B cell (primary cell): ENCODE measurements around the gene PSAP. TPM values are rescaled to one million over a fixed set of nuclear protein-coding genes. Genes with fewer than 3 reads are reported as not detected.

Experiments used
- ATAC-seq: fragments of 200-7000 bp; cut with Tn5 transposase; one replicate; pipeline ENCODE4 v1.10.0; 2021; ENCODE audit warnings: low read depth, mild to moderate bottlenecking, moderate number of reproducible peaks, moderate library complexity
- CTCF ChIA-PET: fragments of 350-600 bp; sonication (Branson Sonifier 250); formaldehyde crosslinking; loops from one replicate; lab custom pipeline; 2021; ENCODE audit warnings: antibody characterized with exemption, inconsistent platforms; lab: Charles Lee
- POLR2A ChIA-PET: fragments of 350-600 bp; sonication (Branson Sonifier 250); formaldehyde crosslinking; loops from one replicate; lab custom pipeline; 2021; ENCODE audit warnings: antibody characterized with exemption; lab: Charles Lee
- DNase-seq: peaks from one replicate; pipeline ENCODE4 v3.0.0; 2013
- H2AFZ ChIP-seq: 2 replicates; pipeline ENCODE4 v1.6.1; 2012; ENCODE audit warnings: mild to moderate bottlenecking, low read depth, low read length; ENCODE audit not compliant: insufficient read depth, poor library complexity, severe bottlenecking
- H3K27ac ChIP-seq, 2 donors: 1 replicate in 1 of 2; 2 replicates in 1 of 2; pipeline ENCODE4 v1.5.1; 2012 to 2013; ENCODE audit warnings: low read length in 2 of 2, mild to moderate bottlenecking in 2 of 2, moderate library complexity in 1 of 2
- H3K27me3 ChIP-seq, 4 experiments: fragments of 200-600 bp in 1 of 4; sonication (generic) in 1 of 4; replicated peaks in 1 of 4; 1 replicate in 2 of 4; 2 replicates in 2 of 4; pipeline versions ENCODE4 v1.6.1 to v1.7.0; 2013 to 2016; ENCODE audit warnings: low read length in 3 of 4, mild to moderate bottlenecking in 2 of 4, mixed read lengths in 1 of 4, moderate library complexity in 1 of 4; ENCODE audit not compliant: insufficient read depth in 4 of 4, control insufficient read depth in 3 of 4; ENCODE audit errors: control extremely low read depth in 1 of 4
- H3K36me3 ChIP-seq, 2 experiments: replicated peaks in 1 of 2; 1 replicate in 1 of 2; 2 replicates in 1 of 2; pipeline versions ENCODE4 v1.6.1 to v1.7.1; 2013; ENCODE audit warnings: low read length in 1 of 2; ENCODE audit not compliant: insufficient read depth in 2 of 2, control insufficient read depth in 1 of 2; ENCODE audit errors: control extremely low read depth in 1 of 2, extremely low read depth in 1 of 2
- H3K4me1 ChIP-seq, 2 donors: fragments of 200-600 bp in 1 of 2; sonication (generic) in 1 of 2; 1 replicate in 1 of 2; 2 replicates in 1 of 2; pipeline versions ENCODE4 v1.5.1 to v1.6.1; 2013 to 2017; ENCODE audit warnings: low read length in 2 of 2; ENCODE audit not compliant: control insufficient read depth in 2 of 2, insufficient read depth in 2 of 2
- H3K4me2 ChIP-seq: replicated peaks from 2 replicates; pipeline ENCODE3; 2012; ENCODE audit warnings: mild to moderate bottlenecking, low read depth, low read length; ENCODE audit not compliant: poor library complexity, severe bottlenecking
- H3K4me3 ChIP-seq, 5 experiments: fragments of 200-600 bp in 1 of 5; sonication (generic) in 1 of 5; 1 replicate in 3 of 5; 2 replicates in 2 of 5; pipeline versions ENCODE4 v1.5.1 to v1.7.0; 2011 to 2016; ENCODE audit warnings: low read length in 4 of 5, mild to moderate bottlenecking in 4 of 5, low read depth in 2 of 5, control low read depth in 1 of 5, moderate library complexity in 1 of 5; ENCODE audit not compliant: insufficient read depth in 1 of 5; ENCODE audit errors: control extremely low read depth in 1 of 5, extremely low read depth in 1 of 5
- H3K79me2 ChIP-seq: fragments of 200-600 bp; sonication (generic); one replicate; pipeline ENCODE4 v1.6.0; 2016; ENCODE audit warnings: low read length; ENCODE audit not compliant: control insufficient read depth, insufficient read depth
- H3K9ac ChIP-seq: fragments of 200-600 bp; sonication (generic); 2 replicates; pipeline ENCODE4 v1.6.1; 2017; ENCODE audit warnings: mild to moderate bottlenecking, low read length, moderate library complexity
- H3K9me3 ChIP-seq, 3 donors: one replicate each; pipeline versions ENCODE4 v1.6.1 to v1.7.1; 2013; ENCODE audit warnings: low read length in 2 of 3; ENCODE audit not compliant: control insufficient read depth in 2 of 3, insufficient read depth in 1 of 3; ENCODE audit errors: control extremely low read depth in 1 of 3
- H4K20me1 ChIP-seq: 2 replicates; pipeline ENCODE4 v1.6.0; 2012; ENCODE audit warnings: mild to moderate bottlenecking, low read length; ENCODE audit not compliant: insufficient read depth, control insufficient read depth, poor library complexity, severe bottlenecking
- H3K27ac Mint-ChIP-seq: one replicate; pipeline ENCODE4 v1.8.0; 2021; ENCODE audit warnings: mixed read lengths
- H3K27me3 Mint-ChIP-seq: one replicate; pipeline ENCODE4 v1.8.0; 2021; ENCODE audit warnings: mixed read lengths
- H3K4me1 Mint-ChIP-seq: one replicate; pipeline ENCODE4 v1.8.0; 2021; ENCODE audit warnings: mixed read lengths
- H3K4me3 Mint-ChIP-seq: one replicate; pipeline ENCODE4 v1.8.0; 2021; ENCODE audit warnings: mixed read lengths
- H3K9me3 Mint-ChIP-seq: one replicate; pipeline ENCODE4 v1.8.0; 2022; ENCODE audit warnings: mixed read lengths; ENCODE audit not compliant: insufficient read depth
- EZH2 ChIP-seq: IDR thresholded peaks from 2 replicates; pipeline ENCODE4 v1.6.1; 2012; ENCODE audit warnings: borderline replicate concordance, low read depth, mild to moderate bottlenecking, moderate library complexity, low read length; ENCODE audit not compliant: insufficient read depth, poor library complexity, severe bottlenecking
- WGBS: methylation state at CpG from one replicate; pipeline ENCODE4 v1.1.5; 2013; ENCODE audit warnings: missing lambda C conversion rate; ENCODE audit not compliant: insufficient coverage; 5-methylcytosine and 5-hydroxymethylcytosine counted together
- intact Hi-C: fragments of 100-400 bp; cut with micrococcal nuclease; formaldehyde crosslinking; loops from one replicate; pipeline ENCODE4 v1.10.0; 2022
- polyA plus RNA-seq: library from polyadenylated mRNA; depleted of rRNA; stranded (reverse); fragments of >200 nt; gene quantifications from 2 replicates; pipeline ENCODE4 v1.2.3, GENCODE V29; 2012
- total RNA-seq, 2 donors: library from RNA; stranded (reverse); fragments of 120-200 nt in 1 of 2; gene quantifications; 1 replicate in 1 of 2; 2 replicates in 1 of 2; pipeline versions ENCODE4 v1.2.3 to v1.2.4, GENCODE V29; 2013 to 2022
- TF ChIP-seq, protein P1 (sequence below): fragments of 200-600 bp; IDR thresholded peaks from one replicate; pipeline ENCODE4 v1.8.0; 2022; ENCODE audit warnings: antibody characterized with exemption, mild to moderate bottlenecking

Gene PSAP
- total and polyA plus RNA-seq, 2 donors (not counting 1 experiment from before 2014, with no cell fraction given), result 206 to 509 TPM

DNA sequence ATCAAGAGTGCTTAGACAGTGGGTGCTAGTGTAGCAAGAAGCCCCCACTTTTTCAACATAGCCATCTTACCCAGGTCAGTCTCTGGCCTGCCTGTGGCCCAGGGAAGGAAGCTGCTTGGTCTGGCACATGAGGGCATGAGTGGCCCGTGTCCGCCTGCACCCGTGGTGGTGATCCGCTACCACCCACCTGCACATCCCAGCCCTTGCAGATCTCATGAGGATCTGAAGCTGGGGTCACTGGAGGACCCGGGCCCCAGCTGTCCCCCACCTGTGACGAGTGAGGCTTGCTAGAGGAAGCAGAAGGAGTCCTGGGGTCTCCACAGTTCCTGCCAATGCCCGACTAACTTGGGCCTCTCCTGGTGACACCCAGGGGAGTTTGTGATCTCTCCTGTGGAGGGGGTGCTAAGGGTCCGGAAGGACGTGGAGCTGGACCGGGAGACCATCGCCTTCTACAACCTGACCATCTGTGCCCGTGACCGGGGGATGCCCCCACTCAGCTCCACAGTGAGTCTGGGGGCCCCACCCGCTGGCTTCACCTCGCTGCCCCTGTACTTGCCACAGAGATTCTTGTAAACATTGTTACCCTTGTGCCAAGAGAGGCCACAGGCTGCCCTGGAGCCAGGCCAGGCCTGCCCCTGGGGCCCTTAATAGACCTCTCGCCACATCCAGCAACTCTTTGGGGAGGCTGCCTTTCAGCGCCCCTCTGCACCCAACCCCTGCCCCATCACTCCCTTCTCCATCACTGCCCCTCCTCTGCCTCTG is 67.0 kb downstream of the PSAP start:
- Histone ChIP-seq H2AFZ (no peak overlapping the region), H3K4me1 (peaks cover 5 to 6% of the 10 kb centered on the region in 2 donors), H3K4me3 (no peak overlapping the region), H3K9me3 (no peaks in the 10 kb centered on the region), H3K36me3 (no peaks in the 10 kb centered on the region), H3K27ac (no peak overlapping the region), H3K9ac (no peak overlapping the region), H3K79me2 (no peaks in the 10 kb centered on the region), H3K27me3 (no peaks in the 10 kb centered on the region), H3K4me2 (no peak overlapping the region), H4K20me1 (no peaks in the 10 kb centered on the region)
- DNase-seq (no peak), ATAC-seq (no peak)
- TF ChIP-seq, protein P1, sequence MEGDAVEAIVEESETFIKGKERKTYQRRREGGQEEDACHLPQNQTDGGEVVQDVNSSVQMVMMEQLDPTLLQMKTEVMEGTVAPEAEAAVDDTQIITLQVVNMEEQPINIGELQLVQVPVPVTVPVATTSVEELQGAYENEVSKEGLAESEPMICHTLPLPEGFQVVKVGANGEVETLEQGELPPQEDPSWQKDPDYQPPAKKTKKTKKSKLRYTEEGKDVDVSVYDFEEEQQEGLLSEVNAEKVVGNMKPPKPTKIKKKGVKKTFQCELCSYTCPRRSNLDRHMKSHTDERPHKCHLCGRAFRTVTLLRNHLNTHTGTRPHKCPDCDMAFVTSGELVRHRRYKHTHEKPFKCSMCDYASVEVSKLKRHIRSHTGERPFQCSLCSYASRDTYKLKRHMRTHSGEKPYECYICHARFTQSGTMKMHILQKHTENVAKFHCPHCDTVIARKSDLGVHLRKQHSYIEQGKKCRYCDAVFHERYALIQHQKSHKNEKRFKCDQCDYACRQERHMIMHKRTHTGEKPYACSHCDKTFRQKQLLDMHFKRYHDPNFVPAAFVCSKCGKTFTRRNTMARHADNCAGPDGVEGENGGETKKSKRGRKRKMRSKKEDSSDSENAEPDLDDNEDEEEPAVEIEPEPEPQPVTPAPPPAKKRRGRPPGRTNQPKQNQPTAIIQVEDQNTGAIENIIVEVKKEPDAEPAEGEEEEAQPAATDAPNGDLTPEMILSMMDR, result no peak
- no peak for TF ChIP-seq EZH2
- CTCF ChIA-PET, result no interaction called here
- no peak overlapping the region for H3K27ac Mint-ChIP-seq
- no peaks in the 10 kb centered on the region for H3K9me3 Mint-ChIP-seq
- intact Hi-C loops, result no loop called here
- POLR2A ChIA-PET, result no interaction called here
- 80% methylated on average over 15 of the region's 17 CpGs for WGBS
- no peaks in the 10 kb centered on the region for H3K27me3 Mint-ChIP-seq
- no peak overlapping the region for H3K4me3 Mint-ChIP-seq
- peaks cover 2% of the 10 kb centered on the region for H3K4me1 Mint-ChIP-seq

DNA sequence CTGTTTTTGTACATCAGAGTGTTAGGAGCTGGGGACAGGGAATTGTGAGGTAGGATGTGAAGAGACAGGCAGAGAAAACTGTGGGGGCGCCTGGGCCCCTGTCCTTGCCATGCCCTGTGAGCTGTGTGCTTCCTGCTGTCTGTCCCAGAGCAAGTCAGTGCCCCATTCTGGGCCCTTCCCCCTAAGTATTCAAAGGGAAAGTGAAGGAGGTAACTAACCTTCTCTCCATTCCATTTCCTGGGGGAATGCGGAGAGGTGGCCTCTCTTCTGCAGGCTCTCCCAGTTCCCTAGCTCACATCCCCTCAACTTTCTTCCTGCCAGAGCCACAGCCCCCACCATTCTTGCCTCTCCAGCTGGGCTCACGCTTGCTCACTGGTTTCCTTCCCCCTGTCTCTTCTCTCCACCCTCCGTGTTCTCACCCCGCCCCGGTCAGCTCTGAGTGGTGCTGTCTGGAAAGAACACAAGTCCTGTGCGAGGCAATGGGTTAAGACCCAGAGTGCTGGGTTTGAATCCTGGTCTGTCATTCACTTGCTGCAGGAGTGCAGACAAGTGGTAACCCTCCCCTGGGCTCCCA is 68.0 kb downstream of the PSAP start:
- no peak overlapping the region for H3K9ac ChIP-seq
- ATAC-seq, result no peak
- H3K27me3 ChIP-seq, result no peaks in the 10 kb centered on the region
- no peak for DNase-seq
- H3K4me3 ChIP-seq, result no peak overlapping the region
- no peak overlapping the region for H3K27ac ChIP-seq
- H3K9me3 Mint-ChIP-seq, result no peaks in the 10 kb centered on the region
- POLR2A ChIA-PET, result interaction anchor here (0.6 to 1.0 kb wide), 2 partner anchors 9 to 120 kb away, joined by 3 read pairs; partner anchors contain the start of gene VSIR
- intact Hi-C loops, result no loop called here
- H2AFZ ChIP-seq, result no peak overlapping the region
- H3K4me1 ChIP-seq, result peaks cover 5 to 6% of the 10 kb centered on the region in 2 donors
- 26% methylated on average over 4 of the region's 7 CpGs for WGBS
- CTCF ChIA-PET, result no interaction called here
- peaks cover 4% of the 10 kb centered on the region for H3K4me1 Mint-ChIP-seq
- no peaks in the 10 kb centered on the region for H3K79me2 ChIP-seq
- no peak overlapping the region for H3K4me2 ChIP-seq
- H3K4me3 Mint-ChIP-seq, result no peak overlapping the region
- H3K9me3 ChIP-seq, result no peaks in the 10 kb centered on the region
- no peak overlapping the region for H3K27ac Mint-ChIP-seq
- no peaks in the 10 kb centered on the region for H4K20me1 ChIP-seq
- H3K27me3 Mint-ChIP-seq, result no peaks in the 10 kb centered on the region
- H3K36me3 ChIP-seq, result no peaks in the 10 kb centered on the region
- TF ChIP-seq, protein P1, result no peak
- TF ChIP-seq EZH2, result no peak
